Measurements from ENCODE around the gene EHMT2.

GRCh38 chr6:31927242-31927862 is 29.9 kb upstream of the EHMT2 start, which contains the start of gene C2:
- TF ChIP-seq, protein P1, sequence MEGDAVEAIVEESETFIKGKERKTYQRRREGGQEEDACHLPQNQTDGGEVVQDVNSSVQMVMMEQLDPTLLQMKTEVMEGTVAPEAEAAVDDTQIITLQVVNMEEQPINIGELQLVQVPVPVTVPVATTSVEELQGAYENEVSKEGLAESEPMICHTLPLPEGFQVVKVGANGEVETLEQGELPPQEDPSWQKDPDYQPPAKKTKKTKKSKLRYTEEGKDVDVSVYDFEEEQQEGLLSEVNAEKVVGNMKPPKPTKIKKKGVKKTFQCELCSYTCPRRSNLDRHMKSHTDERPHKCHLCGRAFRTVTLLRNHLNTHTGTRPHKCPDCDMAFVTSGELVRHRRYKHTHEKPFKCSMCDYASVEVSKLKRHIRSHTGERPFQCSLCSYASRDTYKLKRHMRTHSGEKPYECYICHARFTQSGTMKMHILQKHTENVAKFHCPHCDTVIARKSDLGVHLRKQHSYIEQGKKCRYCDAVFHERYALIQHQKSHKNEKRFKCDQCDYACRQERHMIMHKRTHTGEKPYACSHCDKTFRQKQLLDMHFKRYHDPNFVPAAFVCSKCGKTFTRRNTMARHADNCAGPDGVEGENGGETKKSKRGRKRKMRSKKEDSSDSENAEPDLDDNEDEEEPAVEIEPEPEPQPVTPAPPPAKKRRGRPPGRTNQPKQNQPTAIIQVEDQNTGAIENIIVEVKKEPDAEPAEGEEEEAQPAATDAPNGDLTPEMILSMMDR (conservative IDR thresholded peaks at IDR 0.05 in 1 of 2, IDR thresholded peaks at IDR 0.05 in 1 of 2; ENCODE audit: low read depth in 1 of 2, low read length in 2 of 2), result no peak
- no peak for TF ChIP-seq EZH2 (IDR thresholded peaks at IDR 0.05; ENCODE audit: low read length, missing control alignments)
